Prostate gland (tissue), 2 donors: ENCODE data around the gene KLHL36.

Source experiments
- POLR2A ChIP-seq: fragments of 450-650 bp; IDR thresholded peaks from one replicate; pipeline ENCODE4 v1.6.1; 2016; ENCODE audit warnings: antibody characterized with exemption, mild to moderate bottlenecking
- TF ChIP-seq, protein P1 (sequence below), 4 experiments: fragments of 200-600 bp in 2 of 4; fragments of 450-650 bp in 2 of 4; sonication (generic) in 2 of 4; IDR thresholded peaks; 1 replicate in 3 of 4; 2 replicates in 1 of 4; pipeline ENCODE4 v1.5.1; 2016 to 2019; ENCODE audit warnings: antibody characterized with exemption in 4 of 4, mild to moderate bottlenecking in 2 of 4, moderate library complexity in 2 of 4

GRCh38 chr16:84635702-84636101, 12.6 kb upstream of the KLHL36 start:
- TF ChIP-seq, protein P1, sequence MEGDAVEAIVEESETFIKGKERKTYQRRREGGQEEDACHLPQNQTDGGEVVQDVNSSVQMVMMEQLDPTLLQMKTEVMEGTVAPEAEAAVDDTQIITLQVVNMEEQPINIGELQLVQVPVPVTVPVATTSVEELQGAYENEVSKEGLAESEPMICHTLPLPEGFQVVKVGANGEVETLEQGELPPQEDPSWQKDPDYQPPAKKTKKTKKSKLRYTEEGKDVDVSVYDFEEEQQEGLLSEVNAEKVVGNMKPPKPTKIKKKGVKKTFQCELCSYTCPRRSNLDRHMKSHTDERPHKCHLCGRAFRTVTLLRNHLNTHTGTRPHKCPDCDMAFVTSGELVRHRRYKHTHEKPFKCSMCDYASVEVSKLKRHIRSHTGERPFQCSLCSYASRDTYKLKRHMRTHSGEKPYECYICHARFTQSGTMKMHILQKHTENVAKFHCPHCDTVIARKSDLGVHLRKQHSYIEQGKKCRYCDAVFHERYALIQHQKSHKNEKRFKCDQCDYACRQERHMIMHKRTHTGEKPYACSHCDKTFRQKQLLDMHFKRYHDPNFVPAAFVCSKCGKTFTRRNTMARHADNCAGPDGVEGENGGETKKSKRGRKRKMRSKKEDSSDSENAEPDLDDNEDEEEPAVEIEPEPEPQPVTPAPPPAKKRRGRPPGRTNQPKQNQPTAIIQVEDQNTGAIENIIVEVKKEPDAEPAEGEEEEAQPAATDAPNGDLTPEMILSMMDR (IDR thresholded peaks at IDR 0.05), result no peak
- TF ChIP-seq POLR2A, result no peak
